Measurements from ENCODE around the gene ZMYND11.

GRCh38 chr10:178208-178607 is 43.0 kb downstream of the ZMYND11 start:
- TF ChIP-seq CTCF (IDR thresholded peaks at IDR 0.05; ENCODE audit: low read depth, low read length, poor library complexity, severe bottlenecking): peak; percentile 50
- TF ChIP-seq EZH2phosphoT487 (IDR thresholded peaks at IDR 0.05; ENCODE audit: borderline replicate concordance, low read length): no peak
